GM13976 (cell line): ENCODE results near the gene CLN3.
"Not testable (repeated sequence)": the region's sequence is repeated elsewhere in the genome, so short reads cannot be mapped to it uniquely, and the experiment has no call there.

Source experiments
- DNase-seq: peaks from one replicate; pipeline ENCODE4 v3.0.0; 2012; ENCODE audit warnings: low spot score
- in situ Hi-C: fragments of 300-500 bp; cut with MboI; formaldehyde crosslinking; loops from one replicate; pipeline ENCODE4 v1.12.0; 2022; ENCODE audit warnings: low sequenced_read_pairs, mixed read lengths, inconsistent platforms; ENCODE audit not compliant: unreplicated experiment
- TF ChIP-seq, protein P1 (sequence below): IDR thresholded peaks from 2 replicates; pipeline ENCODE4 v1.5.1; 2012; ENCODE audit warnings: borderline replicate concordance, mild to moderate bottlenecking; ENCODE audit not compliant: insufficient read depth; ENCODE audit errors: extremely low read depth, missing control alignments, control extremely low read depth

Gene CLN3

DNA sequence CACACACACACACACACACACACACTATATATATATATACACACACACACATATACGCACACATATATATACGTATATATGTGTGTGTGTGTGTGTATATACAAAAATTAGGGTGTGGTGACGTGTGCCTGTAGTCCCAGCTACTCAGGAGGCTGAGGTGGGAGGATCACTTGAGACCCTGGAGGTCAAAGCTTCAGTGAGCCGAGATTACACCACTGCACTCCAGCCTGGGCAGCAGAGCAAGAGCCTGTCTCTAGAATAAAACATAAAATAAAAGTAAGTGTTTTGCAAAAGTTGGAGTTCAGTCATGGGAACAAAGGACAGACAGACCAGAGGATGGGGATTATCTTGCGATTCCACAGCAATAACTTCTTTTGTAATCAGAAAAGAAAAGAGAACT lies 36.1 kb upstream of the CLN3 start:
- TF ChIP-seq, protein P1, sequence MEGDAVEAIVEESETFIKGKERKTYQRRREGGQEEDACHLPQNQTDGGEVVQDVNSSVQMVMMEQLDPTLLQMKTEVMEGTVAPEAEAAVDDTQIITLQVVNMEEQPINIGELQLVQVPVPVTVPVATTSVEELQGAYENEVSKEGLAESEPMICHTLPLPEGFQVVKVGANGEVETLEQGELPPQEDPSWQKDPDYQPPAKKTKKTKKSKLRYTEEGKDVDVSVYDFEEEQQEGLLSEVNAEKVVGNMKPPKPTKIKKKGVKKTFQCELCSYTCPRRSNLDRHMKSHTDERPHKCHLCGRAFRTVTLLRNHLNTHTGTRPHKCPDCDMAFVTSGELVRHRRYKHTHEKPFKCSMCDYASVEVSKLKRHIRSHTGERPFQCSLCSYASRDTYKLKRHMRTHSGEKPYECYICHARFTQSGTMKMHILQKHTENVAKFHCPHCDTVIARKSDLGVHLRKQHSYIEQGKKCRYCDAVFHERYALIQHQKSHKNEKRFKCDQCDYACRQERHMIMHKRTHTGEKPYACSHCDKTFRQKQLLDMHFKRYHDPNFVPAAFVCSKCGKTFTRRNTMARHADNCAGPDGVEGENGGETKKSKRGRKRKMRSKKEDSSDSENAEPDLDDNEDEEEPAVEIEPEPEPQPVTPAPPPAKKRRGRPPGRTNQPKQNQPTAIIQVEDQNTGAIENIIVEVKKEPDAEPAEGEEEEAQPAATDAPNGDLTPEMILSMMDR, result no peak
- in situ Hi-C loops, result loop anchor here (25.0 kb wide), 1 partner anchor 241 kb away; the partner anchor contains the start of gene SBK1

DNA sequence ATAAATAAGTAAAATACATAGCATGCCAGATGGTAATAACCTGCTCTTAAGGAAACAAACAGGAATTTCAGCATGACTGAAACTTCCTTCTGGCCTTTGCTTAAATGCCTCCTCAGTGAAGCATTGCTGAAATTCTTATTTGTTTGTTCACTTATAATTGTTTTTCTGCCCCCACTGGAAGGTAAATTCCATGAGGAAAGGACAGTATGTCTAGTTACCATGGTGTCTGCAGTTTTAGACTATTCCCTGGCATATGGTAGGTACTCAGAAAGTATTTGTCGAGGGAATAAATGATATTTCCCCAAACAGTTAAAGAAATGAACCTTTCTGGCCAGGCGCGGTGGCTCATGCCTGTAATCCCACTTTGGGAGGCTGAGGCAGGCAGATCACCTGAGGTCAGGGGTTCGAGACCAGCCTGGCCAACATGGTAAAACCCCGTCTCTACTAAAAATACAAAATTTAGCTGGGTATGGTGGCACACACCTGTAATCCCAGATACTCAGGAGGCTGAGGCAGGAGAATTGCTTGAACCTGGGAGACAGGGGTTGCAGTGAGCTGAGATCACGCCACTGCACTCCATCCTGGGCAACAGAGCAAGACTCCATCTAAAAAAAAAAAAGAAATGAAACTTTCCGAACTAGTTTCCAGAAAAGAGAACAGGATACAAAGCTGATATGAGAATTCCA lies 35.4 kb upstream of the CLN3 start:
- in situ Hi-C loops, result loop anchor here (25.0 kb wide), 1 partner anchor 240 kb away; the partner anchor contains the start of gene SBK1
- not testable (repeated sequence) for DNase-seq

More for the DNA sequence above, 36.1 kb upstream of the CLN3 start:
- no peak for DNase-seq

DNA sequence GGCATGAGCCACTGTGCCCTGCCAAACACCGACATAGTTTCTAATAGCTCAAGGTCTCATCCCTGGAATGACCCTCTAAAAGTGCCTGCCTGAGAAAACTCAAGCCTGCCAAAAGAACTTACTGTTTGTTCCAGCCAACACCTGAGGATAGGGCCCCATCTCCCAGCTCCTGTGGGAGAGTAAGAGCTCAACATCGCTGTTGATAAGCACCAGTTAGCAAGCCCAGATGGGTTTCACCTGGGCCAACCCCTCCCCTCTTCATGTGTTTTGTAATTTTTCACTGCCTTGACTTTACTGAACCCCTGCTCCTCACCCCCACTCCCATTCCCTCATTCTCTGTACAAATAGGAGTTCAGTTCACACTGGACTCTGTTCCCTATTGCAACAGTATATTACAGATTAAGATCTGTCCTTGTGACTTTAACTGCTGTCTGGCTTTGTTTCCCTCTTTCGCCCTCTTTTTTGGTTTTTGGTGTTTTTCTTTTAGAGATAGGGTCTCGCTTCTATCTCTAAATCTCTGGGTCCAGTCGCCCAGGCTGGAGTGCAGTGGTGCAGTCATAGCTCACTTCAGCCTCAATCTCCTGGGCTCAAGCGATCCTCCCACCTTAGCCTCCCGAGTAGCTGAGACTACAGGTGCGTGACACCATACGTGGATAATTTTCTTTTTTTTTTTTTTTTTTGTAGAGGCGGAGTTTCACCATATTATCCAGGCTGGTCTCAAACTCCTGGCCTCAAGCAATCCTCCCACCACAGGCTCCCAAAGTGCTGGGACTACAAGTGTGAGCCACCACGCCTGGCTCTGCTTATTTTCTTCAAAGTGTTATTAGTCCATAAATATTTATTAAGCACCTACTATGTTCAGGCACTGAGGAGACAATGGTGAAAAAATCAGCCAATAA lies 34.6 kb upstream of the CLN3 start:
- DNase-seq, result no peak
- TF ChIP-seq, protein P1, result no peak
- in situ Hi-C loops, result loop anchor here (25.0 kb wide), 1 partner anchor 239 kb away; the partner anchor contains the start of gene SBK1

DNA sequence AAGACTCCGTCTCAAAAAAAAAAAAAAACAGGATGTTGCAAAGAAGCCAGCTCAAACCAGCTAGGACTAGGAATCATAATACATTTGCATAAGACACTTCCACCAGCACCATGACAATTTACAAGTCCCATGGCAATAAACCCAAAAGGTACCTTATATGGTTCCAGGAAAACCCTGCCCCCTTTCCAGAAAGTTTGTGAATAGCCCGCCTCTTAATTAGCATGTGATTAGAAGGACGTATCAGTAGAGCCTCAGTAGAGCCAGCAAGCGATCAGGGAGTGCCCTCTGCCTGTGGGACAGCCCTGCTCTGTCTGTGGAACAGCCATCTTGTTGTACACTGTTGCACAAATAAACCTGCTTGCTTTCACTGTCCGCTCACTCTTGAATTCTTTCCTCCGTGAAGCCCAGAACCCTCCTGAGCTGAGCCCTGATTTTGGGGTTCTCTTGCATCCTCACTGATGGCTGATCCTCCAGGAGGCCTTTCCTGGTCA lies 32.9 kb upstream of the CLN3 start:
- in situ Hi-C loops, result loop anchor here (25.0 kb wide), 1 partner anchor 237 kb away; the partner anchor contains the start of gene SBK1

DNA sequence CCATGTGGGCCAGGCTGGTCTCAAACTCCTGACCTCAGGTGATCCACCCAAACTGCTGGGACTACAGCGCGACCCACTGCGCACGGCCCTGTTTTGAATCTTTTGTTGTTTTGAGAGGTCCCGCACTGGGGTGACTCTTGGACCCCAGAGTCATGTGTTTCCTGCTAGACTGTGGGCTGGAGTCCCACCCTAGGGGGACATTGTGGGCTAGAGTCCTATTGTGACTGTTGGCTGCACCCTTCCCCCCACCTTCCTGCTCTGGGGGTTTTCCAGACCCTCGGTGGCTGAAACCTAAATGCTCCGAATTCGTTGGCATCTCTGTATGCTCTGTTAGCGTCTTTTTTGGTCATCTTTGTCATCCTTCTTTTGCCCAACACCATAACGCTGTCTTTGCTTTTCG lies 30.9 kb upstream of the CLN3 start:
- in situ Hi-C loops, result no loop called here
- no peak for DNase-seq
- TF ChIP-seq, protein P1, result no peak

More for the DNA sequence above, 32.9 kb upstream of the CLN3 start:
- TF ChIP-seq, protein P1, result no peak
- DNase-seq, result no peak

DNA sequence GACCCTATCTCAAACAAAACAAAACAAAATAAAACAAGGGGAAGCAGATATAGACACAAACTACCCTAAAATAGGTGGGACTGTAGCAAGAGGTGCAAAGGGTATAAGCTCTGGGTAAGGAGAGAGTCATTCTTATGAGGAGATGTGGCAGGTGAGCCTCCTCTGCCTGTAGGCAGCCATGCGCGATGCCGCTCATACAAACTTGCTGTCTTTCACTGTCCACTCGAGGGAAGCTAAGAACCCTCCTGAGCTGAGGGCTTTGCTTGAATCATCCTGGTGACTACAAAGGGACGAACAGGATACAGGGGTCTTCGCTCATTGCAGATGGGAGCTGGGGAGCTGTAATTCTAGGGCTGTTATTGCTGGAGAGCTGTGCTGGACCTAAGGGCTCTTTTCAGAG lies 29.6 kb upstream of the CLN3 start:
- no peak for DNase-seq
- TF ChIP-seq, protein P1, result no peak
- in situ Hi-C loops, result no loop called here
